ENCODE results near the gene COQ10B.
A peak's percentile ranks its signal among the peaks of the same experiment; 100 is the strongest.
"Not testable (repeated sequence)": the region's sequence is repeated elsewhere in the genome, so short reads cannot be mapped to it uniquely, and the experiment has no call there.

The COQ10B gene

DNA sequence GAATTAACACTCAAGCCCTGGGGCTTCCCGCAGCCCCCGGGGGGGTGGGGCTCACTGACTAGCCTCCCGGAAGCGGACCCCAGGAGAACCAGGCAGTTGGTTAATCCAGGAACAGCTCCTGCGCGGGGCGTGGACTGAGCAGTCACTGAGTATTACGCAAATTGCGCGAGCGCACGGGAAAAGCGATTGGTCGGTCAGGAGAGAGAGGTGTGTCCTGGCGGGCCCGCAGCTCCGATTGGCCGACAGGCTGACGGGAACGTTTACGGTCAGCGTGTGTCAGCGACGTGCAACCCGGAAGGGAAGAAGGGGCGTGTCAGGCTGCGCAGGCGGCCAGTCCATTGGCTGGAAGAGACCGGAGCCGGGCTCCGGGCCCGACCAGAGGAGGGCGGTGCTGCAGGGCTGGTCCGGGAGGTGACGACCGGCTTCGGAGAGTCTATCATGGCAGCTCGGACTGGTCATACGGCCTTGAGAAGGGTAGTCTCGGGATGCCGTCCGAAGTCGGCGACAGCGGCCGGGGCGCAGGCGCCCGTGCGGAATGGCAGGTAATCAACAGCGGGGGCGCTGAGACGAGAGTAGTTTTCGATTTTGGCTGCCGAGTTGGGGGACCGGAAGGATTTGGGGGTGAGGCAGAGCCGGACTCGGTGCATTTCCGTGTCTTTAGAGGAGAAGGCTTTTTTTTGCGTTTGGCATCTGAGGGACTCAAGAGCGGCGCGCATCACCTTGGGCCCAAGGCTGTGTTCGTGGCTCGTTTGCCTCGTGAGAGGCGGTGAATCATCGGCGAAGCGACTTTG is at the start of gene COQ10B:
COQ10B (plus strand) TSS at position 430 of the 791 bp plus-strand sequence; CDS start at position 439, 9 bp downstream.
- H3K27me3 Mint-ChIP-seq = no peaks in the 10 kb centered on the region
- H3K27ac Mint-ChIP-seq = peak within 1 kb of the TSS; percentile 100
- H3K9me3 Mint-ChIP-seq = peaks cover 0 to 4% of the 10 kb centered on the region in 2 donors
- H3K4me1 Mint-ChIP-seq = peaks cover 17 to 41% of the 10 kb centered on the region in 2 donors
- H3K36me3 Mint-ChIP-seq = peaks cover 4 to 5% of the 10 kb centered on the region in 2 donors
- DNase-seq = peak; percentile 99
- H3K4me3 Mint-ChIP-seq = peak within 1 kb of the TSS; percentile 96 to 98
- peak; percentile 92 to 93 for ATAC-seq (replicated peaks)

DNA sequence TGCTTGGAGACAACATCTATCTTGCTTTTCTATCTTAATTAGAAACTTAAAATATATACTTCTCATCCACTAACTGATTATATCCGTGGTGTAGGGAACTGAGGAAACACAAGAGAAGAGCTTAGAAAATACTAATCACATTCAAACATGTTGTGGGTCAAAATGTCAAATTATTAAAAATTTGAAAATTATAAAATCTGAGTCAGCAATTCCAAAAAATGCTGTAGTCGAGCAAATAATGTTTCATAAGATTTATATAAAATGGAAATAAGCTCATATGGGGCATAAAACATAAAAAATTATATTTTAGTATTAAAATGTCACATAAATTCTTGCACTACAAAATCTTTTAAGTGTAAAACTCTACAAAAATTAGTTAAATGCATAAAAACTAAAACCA is 47.8 kb upstream of the COQ10B start:
- no peaks in the 10 kb centered on the region for H3K4me1 Mint-ChIP-seq
- DNase-seq (no peak), ATAC-seq (replicated peaks) (no peak)
- no peak overlapping the region for H3K27ac Mint-ChIP-seq
- H3K36me3 Mint-ChIP-seq = peaks cover 15 to 33% of the 10 kb centered on the region in 2 donors
- no peaks in the 10 kb centered on the region for H3K9me3 Mint-ChIP-seq
- no peaks in the 10 kb centered on the region for H3K27me3 Mint-ChIP-seq
- H3K4me3 Mint-ChIP-seq = no peak overlapping the region

DNA sequence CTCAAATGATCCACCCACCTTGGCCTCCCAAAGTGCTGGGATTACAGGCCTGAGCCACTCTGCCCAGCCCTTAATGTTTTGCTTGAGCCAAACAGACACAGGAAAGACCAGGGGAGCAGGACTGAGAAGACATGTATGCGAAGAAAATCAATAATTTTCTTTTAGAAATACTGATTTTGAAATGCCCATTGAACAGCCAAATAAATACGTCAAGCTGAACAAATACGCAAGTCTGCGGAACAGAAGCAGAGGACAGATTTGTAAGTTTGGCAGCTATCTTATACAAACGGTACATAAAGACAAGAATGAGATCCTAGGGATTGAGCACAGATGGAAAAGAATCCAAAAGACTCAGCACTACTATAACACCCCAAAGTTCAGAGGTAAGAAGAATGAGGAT is 39.3 kb upstream of the COQ10B start:
- Mint-ChIP-seq H3K4me3 (no peak overlapping the region), H3K27me3 (no peaks in the 10 kb centered on the region), H3K9me3 (no peaks in the 10 kb centered on the region), H3K36me3 (peaks cover 30 to 51% of the 10 kb centered on the region in 2 donors), H3K27ac (peak overlapping the region; percentile 38), H3K4me1 (peaks cover 0 to 4% of the 10 kb centered on the region in 2 donors)
- ATAC-seq (replicated peaks) (no peak), DNase-seq (no peak)

DNA sequence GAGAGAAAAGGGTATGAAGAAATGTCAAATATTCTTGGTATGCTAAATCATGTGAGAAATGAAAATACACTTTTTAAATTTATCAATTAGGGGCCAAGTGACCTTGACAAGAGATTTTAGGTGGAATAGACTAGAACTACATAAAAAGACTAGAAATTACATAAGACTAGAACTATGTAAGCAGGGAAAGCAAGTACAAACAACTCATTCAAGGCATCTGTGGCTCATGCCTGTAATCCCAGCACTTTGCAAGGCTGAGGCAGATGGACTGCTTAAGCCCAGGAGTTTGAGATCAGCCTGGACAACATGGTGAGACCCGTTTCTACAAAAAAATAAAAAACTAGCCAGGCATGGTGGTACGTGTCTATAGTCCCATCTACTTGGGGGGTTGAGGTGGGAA is 38.8 kb upstream of the COQ10B start:
- peaks cover 0 to 4% of the 10 kb centered on the region in 2 donors for H3K4me1 Mint-ChIP-seq
- no peak overlapping the region for H3K4me3 Mint-ChIP-seq
- no peak for ATAC-seq (replicated peaks)
- H3K27me3 Mint-ChIP-seq = no peaks in the 10 kb centered on the region
- H3K9me3 Mint-ChIP-seq = no peaks in the 10 kb centered on the region
- peaks cover 30 to 49% of the 10 kb centered on the region in 2 donors for H3K36me3 Mint-ChIP-seq
- DNase-seq = no peak
- H3K27ac Mint-ChIP-seq = peak overlapping the region; percentile 38

DNA sequence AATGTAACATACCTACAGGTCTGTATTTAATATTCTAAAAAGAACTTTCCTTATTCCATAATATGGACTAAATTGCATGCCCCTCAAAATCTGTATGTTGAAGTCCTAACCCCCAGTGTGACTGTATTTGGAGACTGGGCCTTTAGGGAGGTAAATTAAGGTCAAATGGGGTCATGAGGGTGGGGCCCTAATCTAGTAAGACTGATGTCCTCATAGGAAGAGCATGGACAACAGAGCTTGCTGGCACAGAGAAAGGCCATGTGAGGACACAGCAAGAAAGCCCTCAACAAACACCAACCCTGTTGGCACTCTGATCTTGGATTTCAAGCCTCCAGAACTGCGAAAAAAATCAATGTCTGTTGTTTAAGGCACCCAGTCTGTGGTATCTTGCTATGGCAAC is 37.1 kb upstream of the COQ10B start:
- DNase-seq = no peak
- no peaks in the 10 kb centered on the region for H3K27me3 Mint-ChIP-seq
- no peak for ATAC-seq (replicated peaks)
- peaks cover 0 to 4% of the 10 kb centered on the region in 2 donors for H3K4me1 Mint-ChIP-seq
- H3K36me3 Mint-ChIP-seq = peaks cover 31 to 41% of the 10 kb centered on the region in 2 donors
- H3K4me3 Mint-ChIP-seq = no peak overlapping the region
- H3K9me3 Mint-ChIP-seq = no peaks in the 10 kb centered on the region
- no peak overlapping the region for H3K27ac Mint-ChIP-seq

DNA sequence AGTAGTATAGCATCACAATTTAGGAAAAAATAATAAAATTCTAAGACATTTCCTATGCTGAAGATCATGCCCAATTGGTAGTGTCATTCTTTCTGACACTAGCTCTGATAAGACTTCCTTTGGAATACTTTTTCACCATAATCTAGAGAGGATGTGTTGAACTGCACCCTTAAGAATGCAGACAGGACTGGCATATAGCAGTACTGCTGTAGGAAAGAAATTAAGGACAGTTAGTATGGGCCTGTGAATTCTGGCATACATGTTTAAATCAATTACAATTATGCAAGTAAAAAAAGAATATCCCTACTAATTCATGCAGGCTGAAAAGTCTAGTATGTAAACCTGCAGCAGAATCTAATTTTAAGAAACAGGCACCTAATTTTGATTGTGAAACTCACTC is 33.9 kb upstream of the COQ10B start:
- no peaks in the 10 kb centered on the region for H3K9me3 Mint-ChIP-seq
- no peak for ATAC-seq (replicated peaks)
- no peaks in the 10 kb centered on the region for H3K27me3 Mint-ChIP-seq
- peaks cover 18 to 28% of the 10 kb centered on the region in 2 donors for H3K36me3 Mint-ChIP-seq
- H3K4me3 Mint-ChIP-seq = no peak overlapping the region
- DNase-seq = no peak
- H3K27ac Mint-ChIP-seq = no peak overlapping the region
- H3K4me1 Mint-ChIP-seq = peaks cover 4 to 10% of the 10 kb centered on the region in 2 donors

DNA sequence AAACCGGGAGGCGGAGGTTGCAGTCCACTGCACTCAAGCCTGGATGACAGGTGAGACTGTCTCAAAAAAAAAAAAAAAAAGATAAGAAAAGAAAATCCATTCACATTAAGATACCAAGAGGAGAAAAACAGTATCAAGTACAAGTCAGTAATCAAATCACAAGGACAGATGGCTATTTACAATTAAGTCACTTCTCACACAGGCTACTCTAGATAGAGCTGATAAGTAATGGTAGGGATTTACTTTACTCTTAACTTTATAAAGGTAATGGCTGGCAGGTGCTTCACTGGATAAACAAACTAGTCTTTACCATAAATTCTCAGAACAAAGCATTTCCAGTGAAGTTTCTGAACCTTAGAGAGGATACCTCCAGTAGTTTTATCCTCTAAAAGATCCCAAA is 30.0 kb upstream of the COQ10B start:
- ATAC-seq (replicated peaks) (no peak), DNase-seq (no peak)
- Mint-ChIP-seq H3K27me3 (no peaks in the 10 kb centered on the region), H3K9me3 (no peaks in the 10 kb centered on the region), H3K4me1 (peaks cover 10 to 30% of the 10 kb centered on the region in 2 donors), H3K27ac (no peak overlapping the region), H3K36me3 (peaks cover 6 to 7% of the 10 kb centered on the region in 2 donors), H3K4me3 (no peak overlapping the region)

DNA sequence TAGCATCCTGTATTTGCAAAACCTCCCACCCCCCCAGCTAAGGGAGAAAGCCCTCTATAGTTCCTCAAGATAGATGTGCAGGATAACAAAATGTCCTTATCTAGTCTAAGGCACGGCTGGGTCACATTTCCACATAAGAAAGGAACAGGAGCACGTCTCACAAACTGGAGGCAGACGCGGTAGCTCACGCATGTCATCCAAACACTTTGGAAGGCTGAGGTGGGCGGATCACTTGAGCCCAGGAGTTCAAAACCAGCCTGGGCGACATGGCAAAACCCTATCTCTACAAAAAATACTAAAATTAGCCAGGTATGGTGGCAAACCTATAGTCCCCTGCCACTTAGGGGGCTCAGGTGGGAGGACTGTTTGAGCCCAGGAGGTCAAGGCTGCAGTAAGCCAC is 27.8 kb upstream of the COQ10B start:
- ATAC-seq (replicated peaks) = no peak
- Mint-ChIP-seq H3K4me3 (no peak overlapping the region), H3K27ac (peak overlapping the region; percentile 14), H3K27me3 (no peaks in the 10 kb centered on the region), H3K4me1 (peaks cover 19 to 50% of the 10 kb centered on the region in 2 donors), H3K9me3 (no peaks in the 10 kb centered on the region), H3K36me3 (peaks cover 13 to 15% of the 10 kb centered on the region in 2 donors)
- DNase-seq = no peak

DNA sequence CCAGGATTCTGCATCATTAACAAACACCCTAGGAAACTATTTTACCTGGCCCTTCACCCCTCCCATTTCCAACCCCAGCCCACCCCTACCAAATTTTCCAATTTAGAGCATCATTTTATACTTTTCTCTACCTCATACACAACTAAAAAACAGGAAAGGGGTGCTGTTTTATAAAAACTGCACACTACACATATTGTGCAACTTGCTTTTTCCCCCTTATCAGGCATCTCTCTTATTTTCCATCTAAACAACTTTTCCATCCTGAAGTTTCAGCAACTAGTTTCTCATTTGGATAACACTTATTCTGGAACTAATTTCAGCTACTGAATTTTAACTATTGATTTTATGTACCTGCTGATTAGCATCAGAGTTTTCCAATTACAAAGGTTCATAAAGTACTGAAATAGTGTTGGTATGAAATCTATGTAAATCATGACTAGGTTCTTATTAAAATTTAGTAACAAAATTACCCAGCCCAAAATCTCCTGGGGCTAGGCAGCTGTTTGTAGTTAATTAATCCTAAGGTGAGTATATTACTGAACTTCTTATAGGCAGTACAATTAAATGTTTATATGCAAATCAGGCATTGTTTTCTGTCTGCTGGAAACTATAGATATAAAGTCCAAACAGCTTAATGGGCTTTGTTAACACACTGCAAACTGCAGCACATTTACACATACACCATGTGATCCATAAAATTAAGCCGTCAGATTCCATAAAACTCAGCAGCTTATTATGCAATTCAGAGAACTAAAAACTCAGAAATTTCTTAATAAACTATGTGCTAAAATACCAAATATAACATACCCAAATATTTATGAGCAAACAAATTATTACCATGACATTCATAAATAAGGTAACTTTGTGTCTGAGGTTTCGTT is 26.4 kb upstream of the COQ10B start:
- no peaks in the 10 kb centered on the region for H3K9me3 Mint-ChIP-seq
- peak overlapping the region; percentile 31 for H3K27ac Mint-ChIP-seq
- DNase-seq = no peak
- no peaks in the 10 kb centered on the region for H3K27me3 Mint-ChIP-seq
- H3K4me3 Mint-ChIP-seq = peak overlapping the region in 1 of 2 donors; percentile 2
- ATAC-seq (replicated peaks) = no peak
- peaks cover 20 to 22% of the 10 kb centered on the region in 2 donors for H3K36me3 Mint-ChIP-seq
- H3K4me1 Mint-ChIP-seq = peaks cover 28 to 64% of the 10 kb centered on the region in 2 donors

DNA sequence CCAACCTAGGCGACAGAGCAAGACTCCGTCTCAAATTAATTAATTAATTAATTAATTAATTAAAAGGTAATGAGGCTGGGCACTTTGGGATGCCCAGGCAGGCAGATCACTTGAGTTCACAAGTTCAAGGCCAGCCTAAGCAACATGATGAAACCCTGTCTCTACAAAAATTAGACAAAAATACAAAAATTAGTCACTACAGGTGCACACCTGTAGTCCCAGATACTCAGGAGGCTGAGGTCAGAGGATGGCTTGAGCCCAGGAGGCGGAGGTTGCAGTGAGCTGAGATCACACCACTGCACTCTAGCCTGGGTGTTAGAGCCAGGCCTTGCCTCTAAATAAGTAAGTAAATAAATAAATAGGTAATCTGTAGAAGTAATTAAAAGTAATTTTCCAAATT is 25.4 kb upstream of the COQ10B start:
- Mint-ChIP-seq H3K36me3 (peaks cover 22% of the 10 kb centered on the region in 2 donors), H3K27me3 (no peaks in the 10 kb centered on the region), H3K4me3 (no peak overlapping the region), H3K4me1 (peaks cover 33 to 71% of the 10 kb centered on the region in 2 donors), H3K9me3 (no peaks in the 10 kb centered on the region), H3K27ac (no peak overlapping the region)
- ATAC-seq (replicated peaks) = no peak
- DNase-seq = no peak

DNA sequence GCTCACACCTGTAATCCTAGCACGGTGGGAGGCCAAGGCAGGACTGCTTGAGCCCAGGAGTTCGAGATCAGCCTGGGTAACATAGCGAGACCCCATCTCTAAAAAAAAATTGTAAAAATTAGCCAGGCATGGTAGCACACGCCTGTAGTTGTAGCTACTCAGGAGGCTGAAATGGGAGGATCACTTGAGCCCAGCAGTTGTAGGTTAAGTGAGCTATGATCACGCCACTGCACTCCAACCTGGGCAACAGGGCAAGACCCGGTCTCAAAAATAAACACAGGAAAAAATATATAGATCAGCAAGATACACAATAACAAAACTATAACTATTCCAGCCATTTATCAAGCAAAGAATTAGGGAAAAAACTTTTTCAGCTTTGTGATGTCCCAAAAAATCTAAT is 21.5 kb upstream of the COQ10B start:
- Mint-ChIP-seq H3K4me1 (peaks cover 32 to 57% of the 10 kb centered on the region in 2 donors), H3K27me3 (no peaks in the 10 kb centered on the region), H3K27ac (peak overlapping the region; percentile 89), H3K36me3 (peaks cover 24 to 31% of the 10 kb centered on the region in 2 donors), H3K4me3 (peak overlapping the region; percentile 55 to 57), H3K9me3 (no peaks in the 10 kb centered on the region)
- ATAC-seq (replicated peaks) (no peak), DNase-seq (no peak)

DNA sequence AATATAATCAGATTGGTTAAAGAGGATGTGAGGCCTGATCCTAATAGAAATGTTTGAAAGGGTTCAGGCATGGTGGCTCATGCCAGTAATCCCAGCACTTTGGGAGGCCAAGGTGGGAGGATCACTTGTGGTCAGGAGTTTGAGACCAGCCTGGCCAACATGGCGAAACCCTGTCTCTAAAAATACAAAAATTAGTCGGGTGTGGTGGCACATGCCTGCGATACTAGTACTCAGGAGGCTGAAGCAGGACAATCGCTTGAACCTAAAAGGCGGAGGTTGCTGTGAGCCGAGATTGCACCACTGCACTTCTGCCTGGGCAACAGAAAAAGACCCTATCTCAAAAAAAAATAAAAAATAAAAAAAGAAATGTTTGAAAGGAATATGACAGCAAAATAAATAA is 20.8 kb upstream of the COQ10B start:
- ATAC-seq (replicated peaks); H3K9me3 Mint-ChIP-seq; DNase-seq; H3K27me3 Mint-ChIP-seq: not testable (repeated sequence)
- peaks cover 24 to 31% of the 10 kb centered on the region in 2 donors for H3K36me3 Mint-ChIP-seq
- H3K27ac Mint-ChIP-seq = peak overlapping the region; percentile 31
- peak overlapping the region; percentile 55 to 57 for H3K4me3 Mint-ChIP-seq
- peaks cover 32 to 56% of the 10 kb centered on the region in 2 donors for H3K4me1 Mint-ChIP-seq

DNA sequence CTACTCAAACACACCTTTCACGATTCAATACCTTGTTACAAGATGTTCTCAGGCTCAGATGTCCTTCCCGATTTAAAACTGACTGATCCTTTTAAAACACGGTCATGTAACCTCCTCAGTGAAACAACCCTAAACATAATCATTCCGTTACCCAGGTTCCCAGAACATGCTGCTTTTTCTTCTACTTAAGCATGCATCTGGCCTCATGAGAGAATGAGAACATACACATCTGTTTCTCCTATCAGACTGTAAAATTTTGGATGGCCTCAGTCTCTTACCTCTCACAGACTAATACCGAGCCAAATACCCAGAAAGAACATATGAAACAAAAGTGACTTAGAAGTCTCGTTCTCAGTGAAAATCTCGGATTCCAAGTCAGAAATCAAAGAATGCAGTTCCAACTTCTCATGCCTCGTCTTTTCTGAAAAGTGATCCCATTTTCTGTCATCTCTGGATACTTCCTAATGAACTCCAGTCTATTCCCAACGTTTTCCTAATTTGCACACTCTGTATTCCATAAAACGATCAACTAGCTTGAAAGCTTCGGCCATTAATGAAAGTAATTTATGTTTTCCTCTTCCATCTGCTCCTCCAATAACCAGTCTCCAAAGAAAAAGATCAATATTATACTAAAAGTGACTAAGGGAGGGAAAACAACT is 19.4 kb upstream of the COQ10B start:
- H3K9me3 Mint-ChIP-seq = no peaks in the 10 kb centered on the region
- peaks cover 29 to 50% of the 10 kb centered on the region in 2 donors for H3K4me1 Mint-ChIP-seq
- DNase-seq = no peak
- H3K27ac Mint-ChIP-seq = peak overlapping the region; percentile 100
- peaks cover 20 to 27% of the 10 kb centered on the region in 2 donors for H3K36me3 Mint-ChIP-seq
- no peaks in the 10 kb centered on the region for H3K27me3 Mint-ChIP-seq
- no peak for ATAC-seq (replicated peaks)
- peak overlapping the region; percentile 87 to 94 for H3K4me3 Mint-ChIP-seq
